Retinal pigment epithelial cell (primary cell): ENCODE data around the gene SYF2.

Experiments
- DNase-seq: peaks from one replicate; pipeline ENCODE4 v3.0.0-alpha.2; 2010; ENCODE audit warnings: low read depth
- H3K4me3 ChIP-seq: 2 replicates; pipeline ENCODE4 v1.5.1; 2011; ENCODE audit warnings: mild to moderate bottlenecking, low read length, control low read depth, moderate library complexity
- CTCF ChIP-seq: conservative IDR thresholded peaks from 2 replicates; pipeline ENCODE4 v1.5.1; 2011; ENCODE audit warnings: low read depth, low read length, control low read depth, inconsistent platforms

Gene SYF2

DNA sequence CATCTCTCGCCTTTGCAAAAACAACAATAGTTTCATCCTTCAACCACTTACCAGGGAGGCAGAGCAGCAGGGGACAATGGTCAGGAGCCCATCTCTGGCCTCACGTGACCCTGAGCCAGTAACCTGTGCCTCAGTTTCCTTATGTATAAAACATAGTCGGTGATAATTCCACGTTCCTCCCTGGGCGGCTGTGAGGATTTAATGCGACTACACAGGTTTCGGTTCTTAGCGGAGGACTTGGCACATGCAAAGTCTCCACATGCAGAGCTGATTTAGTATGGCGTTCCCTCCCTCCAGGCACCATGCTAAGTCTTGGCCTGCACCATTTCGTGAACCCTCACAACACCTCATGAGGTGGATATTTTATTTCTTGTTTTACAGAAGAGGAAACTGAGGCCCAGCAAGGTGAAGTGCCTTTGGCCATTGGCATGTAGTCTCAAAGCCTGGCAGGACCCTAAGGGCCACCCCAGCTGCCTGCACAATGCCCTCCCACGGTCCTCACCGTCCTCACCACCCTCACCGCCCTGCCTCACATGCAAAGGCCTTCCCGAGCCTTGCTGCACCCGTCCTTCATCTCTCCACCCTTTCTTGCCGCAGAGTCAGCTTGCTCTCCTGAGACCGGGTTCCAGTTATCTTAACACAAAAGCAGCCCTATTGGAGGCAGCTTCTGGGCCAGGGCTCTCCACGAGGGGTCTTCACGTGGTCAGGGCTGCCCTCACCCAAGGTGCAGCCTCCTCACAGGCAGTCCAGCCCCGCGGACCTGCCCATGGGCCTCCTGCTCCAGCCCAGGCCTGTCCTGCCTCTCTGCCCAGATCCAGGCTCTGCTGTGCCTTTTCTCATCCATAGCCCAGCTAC, 48.9 kb downstream of the SYF2 start:
- H3K4me3 ChIP-seq: no peak overlapping the region
- DNase-seq: no peak
- TF ChIP-seq CTCF: no peak

GRCh38 chr1:25182629-25183028, 49.7 kb downstream of the SYF2 start:
- DNase-seq: no peak
- H3K4me3 ChIP-seq: no peak overlapping the region
- TF ChIP-seq CTCF: no peak

DNA sequence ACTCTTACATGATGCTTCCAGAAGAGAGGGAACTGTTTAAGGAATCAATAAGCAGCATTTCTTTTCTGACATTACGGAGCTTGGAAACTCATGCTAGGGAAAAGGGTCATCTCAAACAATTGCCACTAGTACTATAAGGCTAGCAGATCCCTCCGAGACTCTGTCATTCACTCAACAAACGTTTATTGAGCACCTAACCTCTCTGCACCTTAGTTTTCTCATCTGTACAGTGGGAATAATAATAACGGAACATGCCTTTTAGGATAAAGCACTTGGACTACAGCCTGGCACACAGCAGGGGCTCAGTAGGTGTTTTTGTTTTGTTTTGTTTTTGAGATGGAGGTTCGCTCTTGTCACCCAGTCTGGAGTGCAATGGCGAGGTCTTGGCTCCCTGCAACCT, 51.3 kb downstream of the SYF2 start:
- no peak for TF ChIP-seq CTCF
- H3K4me3 ChIP-seq: no peak overlapping the region
- DNase-seq: no peak

GRCh38 chr1:25178917-25179561, 53.3 kb downstream of the SYF2 start:
- H3K4me3 ChIP-seq: no peak overlapping the region
- no peak for DNase-seq
- no peak for TF ChIP-seq CTCF

DNA sequence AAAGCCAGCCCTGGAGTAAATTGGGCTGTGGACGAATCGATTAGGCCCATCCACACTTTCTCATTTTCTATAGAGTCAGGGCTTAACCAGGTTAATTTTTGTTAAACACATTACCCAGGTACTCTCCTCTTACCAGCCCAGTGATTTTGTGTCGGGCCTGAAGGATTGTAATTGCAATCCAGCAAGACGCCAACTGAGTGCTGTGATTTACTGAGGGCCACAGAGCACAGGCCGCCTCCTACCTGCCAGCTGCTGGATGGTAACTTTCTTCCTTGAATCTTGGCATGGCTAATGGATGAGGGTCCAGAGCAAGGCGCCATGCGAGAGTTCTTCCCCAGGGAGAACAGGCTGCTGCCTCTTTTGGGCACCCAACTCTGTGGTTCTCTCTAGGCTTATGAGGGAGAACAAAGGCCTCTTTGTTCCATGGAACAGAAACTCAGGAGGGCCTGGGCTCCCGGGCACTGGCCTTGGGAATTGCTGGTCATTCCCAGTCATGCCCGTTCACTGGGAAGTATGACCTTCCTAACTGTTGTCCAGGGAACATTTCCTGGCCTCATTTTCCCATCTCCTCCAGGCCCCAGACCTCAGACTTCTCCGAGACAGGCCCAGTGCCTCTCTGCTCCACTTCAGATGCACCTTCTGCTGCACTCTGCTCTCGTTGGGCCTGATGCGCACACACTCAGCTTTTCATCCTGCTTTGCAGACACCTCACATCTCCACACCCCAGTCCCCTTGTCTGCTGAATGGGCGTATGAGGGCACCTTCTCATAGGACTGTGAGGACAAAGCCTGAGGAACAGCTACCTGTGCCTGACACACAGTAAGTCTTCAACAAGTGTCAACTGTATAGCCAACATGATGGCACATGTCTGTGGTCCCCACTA, 57.3 kb downstream of the SYF2 start:
- DNase-seq: no peak
- no peak overlapping the region for H3K4me3 ChIP-seq
- TF ChIP-seq CTCF: no peak

DNA sequence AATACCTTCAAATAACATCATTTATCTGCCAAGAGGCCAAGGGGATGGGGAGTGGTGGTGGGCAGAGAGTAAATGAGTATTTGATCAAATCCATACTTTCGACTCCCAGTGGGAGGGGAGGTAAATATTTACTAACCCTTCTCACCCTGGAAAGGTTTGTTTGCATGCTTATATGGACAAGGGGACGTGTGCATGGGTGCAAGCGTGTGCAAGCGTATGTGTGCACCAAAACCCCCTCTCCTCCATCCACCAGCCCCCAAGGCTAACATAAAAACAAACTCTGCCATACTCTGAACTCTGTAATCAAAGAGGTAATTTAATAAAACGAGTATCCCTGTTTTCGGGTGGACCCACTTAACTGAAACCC, 58.0 kb downstream of the SYF2 start:
- H3K4me3 ChIP-seq: no peak overlapping the region
- no peak for TF ChIP-seq CTCF
- DNase-seq: no peak
